HCT116 (cell line): Measurements from ENCODE around the gene PPP1R11. TPM values are rescaled to one million over a fixed set of nuclear protein-coding genes. Genes with fewer than 3 reads are reported as not detected.

Source experiments
- ATAC-seq: fragments of 200-7000 bp; cut with Tn5 transposase; 2 replicates; pipeline ENCODE4 v1.9.1; 2020; ENCODE audit warnings: mild to moderate bottlenecking, moderate library complexity
- BruUV-seq: library from RNA; stranded (reverse); fragments of 400-500 nt; replicated peaks from 2 replicates; lab custom pipeline; 2021; lab: Mats Ljungman, UMichigan
- CTCF ChIA-PET: fragments of 300-600 bp; sonication (Branson Sonifier 250); formaldehyde crosslinking; loops from one replicate; lab custom pipeline; 2021; ENCODE audit warnings: antibody characterized with exemption; lab: Charles Lee
- POLR2A ChIA-PET: fragments of 300-600, 350-600 bp; sonication (Branson Sonifier 250); formaldehyde crosslinking; loops from one replicate; lab custom pipeline; 2021; ENCODE audit warnings: antibody characterized with exemption; lab: Charles Lee
- RAD21 ChIA-PET, 2 experiments: fragments of 300-600 bp; sonication (Branson Sonifier 250); formaldehyde crosslinking; loops; one replicate each; lab custom pipeline; 2023; ENCODE audit warnings: low total read pairs in 2 of 2; ENCODE audit not compliant: uncharacterized antibody in 2 of 2, unreplicated experiment in 2 of 2, low non-redundant PET in 1 of 2; lab: Charles Lee
- DNase-seq: peaks from one replicate; pipeline ENCODE4 v3.0.0-alpha.2; 2010; ENCODE audit warnings: low read depth, low spot score
- H2AFZ ChIP-seq: fragments of 200-600 bp; shearing (Covaris generic), sonication (generic); 2 replicates; pipeline ENCODE4 v1.6.1; 2017; ENCODE audit warnings: low read depth, mixed run types, mixed read lengths, antibody characterized with exemption, low read length; ENCODE audit not compliant: poor library complexity, severe bottlenecking
- H3K27ac ChIP-seq: 2 replicates; pipeline ENCODE4 v1.5.1; 2012; ENCODE audit warnings: low read depth, low read length
- H3K27me3 ChIP-seq: fragments of 200-600 bp; sonication (generic); 2 replicates; pipeline ENCODE4 v1.6.1; 2016; ENCODE audit warnings: mixed run types, low read length, mixed read lengths; ENCODE audit not compliant: insufficient read depth
- H3K36me3 ChIP-seq, 2 experiments: fragments of 200-500 bp in 1 of 2; fragments of 200-600 bp in 1 of 2; sonication (Bioruptor generic) in 1 of 2; sonication (generic) in 1 of 2; 2 replicates each; pipeline versions ENCODE4 v1.5.1 to v1.6.1; 2014 to 2016; ENCODE audit warnings: low read length in 2 of 2, inconsistent platforms in 1 of 2, mixed read lengths in 1 of 2, mixed run types in 1 of 2; ENCODE audit not compliant: insufficient read depth in 2 of 2, control insufficient read depth in 1 of 2
- H3K4me1 ChIP-seq, 2 experiments: fragments of 200-600 bp in 1 of 2; sonication (generic) in 1 of 2; 2 replicates each; pipeline versions ENCODE4 v1.5.1 to v1.6.1; 2012 to 2017; ENCODE audit warnings: low read length in 2 of 2, inconsistent platforms in 1 of 2, mild to moderate bottlenecking in 1 of 2, mixed read lengths in 1 of 2, mixed run types in 1 of 2, moderate library complexity in 1 of 2; ENCODE audit not compliant: insufficient read depth in 2 of 2, control insufficient read depth in 1 of 2
- H3K4me2 ChIP-seq: fragments of 200-600 bp; sonication (generic); 2 replicates; pipeline ENCODE4 v1.6.1; 2017; ENCODE audit warnings: mixed run types, low read length, mixed read lengths
- H3K4me3 ChIP-seq, 2 experiments: fragments of 200-600 bp in 1 of 2; sonication (generic) in 1 of 2; replicated peaks in 1 of 2; 2 replicates each; pipeline ENCODE4 v1.5.1; 2011 to 2016; ENCODE audit warnings: low read length in 2 of 2, control low read depth in 1 of 2, low read depth in 1 of 2, mild to moderate bottlenecking in 1 of 2, mixed read lengths in 1 of 2, mixed run types in 1 of 2
- H3K79me2 ChIP-seq: fragments of 200-600 bp; sonication (generic); 2 replicates; pipeline ENCODE4 v1.6.1; 2017; ENCODE audit warnings: mild to moderate bottlenecking, mixed run types, low read length, moderate library complexity, mixed read lengths; ENCODE audit not compliant: insufficient read depth
- H3K9ac ChIP-seq: fragments of 200-600 bp; sonication (generic); 2 replicates; pipeline ENCODE4 v1.6.1; 2016; ENCODE audit warnings: low read length, mixed read lengths
- H3K9me2 ChIP-seq: fragments of 200-600 bp; sonication (generic), shearing (Covaris generic); 2 replicates; pipeline ENCODE4 v1.6.1; 2017; ENCODE audit warnings: mixed run types, mild to moderate bottlenecking, moderate library complexity; ENCODE audit not compliant: insufficient read depth
- H3K9me3 ChIP-seq, 2 experiments: fragments of 200-500 bp in 1 of 2; fragments of 200-600 bp in 1 of 2; sonication (Bioruptor generic) in 1 of 2; sonication (generic) in 1 of 2; 2 replicates each; pipeline ENCODE4 v1.6.1; 2014 to 2017; ENCODE audit warnings: low read length in 2 of 2, mixed read lengths in 2 of 2, inconsistent platforms in 1 of 2, low read depth in 1 of 2, mild to moderate bottlenecking in 1 of 2, mixed run types in 1 of 2, moderate library complexity in 1 of 2; ENCODE audit not compliant: control insufficient read depth in 1 of 2, insufficient read depth in 1 of 2
- H4K20me1 ChIP-seq: fragments of 200-600 bp; sonication (generic), shearing (Covaris generic); 2 replicates; pipeline ENCODE4 v1.6.1; 2017; ENCODE audit warnings: mixed run types, mild to moderate bottlenecking, moderate library complexity; ENCODE audit not compliant: insufficient read depth
- ATF3 ChIP-seq: IDR thresholded peaks from 2 replicates; pipeline ENCODE4 v1.6.1; 2012
- CBX3 ChIP-seq: IDR thresholded peaks from 2 replicates; pipeline ENCODE4 v1.6.1; 2012; ENCODE audit warnings: low read depth
- CEBPB ChIP-seq: IDR thresholded peaks from 2 replicates; pipeline ENCODE4 v1.6.1; 2012; ENCODE audit warnings: low read depth
- CTCF ChIP-seq, 3 experiments: fragments of 200-600 bp in 1 of 3; sonication (generic) in 1 of 3; IDR thresholded peaks in 2 of 3; conservative IDR thresholded peaks in 1 of 3; 2 replicates each; pipeline ENCODE4 v1.5.1; 2012 to 2017; ENCODE audit warnings: low read depth in 2 of 3, low read length in 2 of 3, antibody characterized with exemption in 1 of 3, borderline replicate concordance in 1 of 3, control low read depth in 1 of 3, mild to moderate bottlenecking in 1 of 3, mixed read lengths in 1 of 3, mixed run types in 1 of 3, moderate library complexity in 1 of 3; ENCODE audit not compliant: insufficient read depth in 1 of 3
- EGR1 ChIP-seq: IDR thresholded peaks from 2 replicates; pipeline ENCODE4 v1.6.1; 2012; ENCODE audit warnings: low read depth
- ELF1 ChIP-seq: IDR thresholded peaks from 2 replicates; pipeline ENCODE4 v1.6.1; 2012; ENCODE audit warnings: low read depth, borderline replicate concordance
- EZH2 ChIP-seq: fragments of 200-600 bp; sonication (generic); IDR thresholded peaks from 2 replicates; pipeline ENCODE4 v1.6.1; 2017; ENCODE audit warnings: antibody characterized with exemption, mixed run types
- EZH2phosphoT487 ChIP-seq: fragments of 200-600 bp; IDR thresholded peaks from 2 replicates; pipeline ENCODE4 v1.6.1; 2018; ENCODE audit warnings: antibody characterized with exemption, borderline replicate concordance
- FOSL1 ChIP-seq: IDR thresholded peaks from 2 replicates; pipeline ENCODE4 v1.6.1; 2012; ENCODE audit warnings: low read depth
- JUND ChIP-seq: IDR thresholded peaks from 2 replicates; pipeline ENCODE4 v1.6.1; 2012
- MAX ChIP-seq: IDR thresholded peaks from 2 replicates; pipeline ENCODE4 v1.6.1; 2012
- POLR2A ChIP-seq: IDR thresholded peaks from 2 replicates; pipeline ENCODE4 v1.7.0; 2011; ENCODE audit warnings: borderline replicate concordance; ENCODE audit not compliant: insufficient read depth, insufficient read length; ENCODE audit errors: extremely low read depth
- RAD21 ChIP-seq: IDR thresholded peaks from 2 replicates; pipeline ENCODE4 v1.6.1; 2012; ENCODE audit warnings: low read depth, mild to moderate bottlenecking
- REST ChIP-seq: IDR thresholded peaks from 2 replicates; pipeline ENCODE4 v1.6.1; 2012; ENCODE audit warnings: low read depth
- SIN3A ChIP-seq: IDR thresholded peaks from 2 replicates; pipeline ENCODE4 v1.6.1; 2012; ENCODE audit warnings: low read depth
- SP1 ChIP-seq: IDR thresholded peaks from 2 replicates; pipeline ENCODE4 v1.6.1; 2012; ENCODE audit warnings: low read depth
- SRF ChIP-seq: IDR thresholded peaks from 2 replicates; pipeline ENCODE4 v1.6.1; 2012; ENCODE audit warnings: low read depth
- TCF7L2 ChIP-seq: IDR thresholded peaks from 2 replicates; pipeline ENCODE4 v1.7.0; 2011; ENCODE audit warnings: borderline replicate concordance, inconsistent platforms; ENCODE audit not compliant: insufficient read depth, insufficient read length; ENCODE audit errors: extremely low read depth
- YY1 ChIP-seq: IDR thresholded peaks from 2 replicates; pipeline ENCODE4 v1.6.1; 2011; ENCODE audit warnings: low read length, low read depth, moderate library complexity, mild to moderate bottlenecking; ENCODE audit not compliant: insufficient replicate concordance; ENCODE audit errors: extremely low read depth
- ZFX ChIP-seq: fragments of 450-650 bp; IDR thresholded peaks from 2 replicates; pipeline ENCODE4 v1.6.1; 2017
- ZNF274 ChIP-seq: fragments of 200-500 bp; sonication (Bioruptor generic); IDR thresholded peaks from 2 replicates; pipeline ENCODE4 v1.6.1; 2014; ENCODE audit warnings: mild to moderate bottlenecking, low read depth, low read length, inconsistent platforms
- intact Hi-C: fragments of 100-400 bp; cut with micrococcal nuclease; formaldehyde crosslinking; loops from 2 replicates; pipeline ENCODE4 v1.10.0; 2022
- total RNA-seq: library from RNA; stranded (reverse); gene quantifications from one replicate; pipeline ENCODE4 v1.2.1, GENCODE V29; 2021; ENCODE audit not compliant: unreplicated experiment

The PPP1R11 gene
- total RNA-seq, 1 experiment from 2014 or later, result 29.3 TPM

DNA sequence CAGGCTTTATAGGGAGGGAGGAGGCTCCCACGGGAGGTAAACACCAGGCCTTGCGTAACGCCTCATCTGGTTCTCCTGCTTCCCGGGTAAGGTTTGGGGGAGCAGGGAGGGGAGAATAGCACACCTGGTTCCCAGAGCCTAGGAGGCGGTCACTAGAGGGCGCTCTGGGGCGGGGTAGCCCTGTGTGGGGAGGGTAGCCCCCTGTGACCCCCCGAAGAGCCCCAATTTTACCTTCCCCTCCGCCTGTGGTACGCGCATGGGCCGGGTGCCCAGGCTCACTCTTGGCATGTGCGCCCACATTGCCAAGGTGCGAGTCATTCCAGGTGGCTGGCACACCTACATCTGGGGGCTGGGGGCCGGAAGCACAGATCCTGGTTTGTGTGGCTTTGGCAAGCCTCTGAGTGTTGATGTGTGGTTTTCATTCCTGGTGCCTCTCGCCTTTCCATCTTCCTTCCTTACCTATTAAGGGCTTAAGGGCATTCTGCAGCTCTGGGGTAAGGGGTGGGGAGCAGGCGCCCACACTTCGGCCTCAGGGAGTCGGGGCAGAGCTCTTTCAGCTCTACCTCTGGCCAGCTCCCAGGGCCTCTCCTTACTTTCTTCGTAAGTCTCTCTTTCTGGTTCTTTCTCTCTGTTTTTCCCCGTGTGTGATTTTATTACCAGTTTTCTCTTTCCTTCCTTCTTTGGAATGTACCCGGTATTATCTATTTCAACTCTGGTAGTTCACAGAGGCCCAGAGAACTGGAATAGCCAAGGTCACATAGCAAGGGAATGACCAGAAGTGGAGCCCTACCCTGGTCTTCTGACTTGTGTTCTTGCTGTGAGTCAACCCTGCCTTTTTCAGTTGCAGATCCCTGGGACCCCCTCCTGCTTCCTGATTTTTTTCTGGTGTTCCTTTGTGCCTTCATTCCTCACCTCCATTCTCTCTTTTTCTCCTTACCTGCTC is 9.1 kb downstream of the PPP1R11 start:
- POLR2A ChIA-PET, result interaction anchor here (0.6 kb wide), 1 partner anchor 730 kb away, joined by 4 read pairs; no protein-coding TSS in a partner anchor
- no TSS peak for BruUV-seq
- intact Hi-C loops, result no loop called here
- H2AFZ ChIP-seq, result no peak overlapping the region
- peak overlapping the region; percentile 38; the same call in 1 of the 2 replicates for H3K27ac ChIP-seq
- DNase-seq (no peak), ATAC-seq (peak; percentile 79)
- H3K4me3 ChIP-seq, result peak overlapping the region in 1 of 2 experiments; percentile 24; a peak in 1 of 4 replicates
- H3K9me2 ChIP-seq, result no peaks in the 10 kb centered on the region
- H3K79me2 ChIP-seq, result no peaks in the 10 kb centered on the region
- peak overlapping the region; percentile 34 for H3K9ac ChIP-seq
- CTCF ChIA-PET, result interaction anchor here (1.0 kb wide), 1 partner anchor 11 kb away, joined by 3 read pairs; no protein-coding TSS in a partner anchor
- H3K4me1 ChIP-seq, result peaks cover 11 to 19% of the 10 kb centered on the region in 2 experiments
- no peaks in the 10 kb centered on the region for H3K36me3 ChIP-seq
- H3K9me3 ChIP-seq, result no peaks in the 10 kb centered on the region
- H4K20me1 ChIP-seq, result no peaks in the 10 kb centered on the region
- H3K4me2 ChIP-seq, result peak overlapping the region; percentile 65
- H3K27me3 ChIP-seq, result no peaks in the 10 kb centered on the region
- RAD21 ChIA-PET, result no interaction called here
- no peak for TF ChIP-seq EGR1
- TF ChIP-seq ELF1, result no peak
- no peak for TF ChIP-seq ATF3
- no peak for TF ChIP-seq ZNF274
- TF ChIP-seq REST, result no peak
- TF ChIP-seq EZH2, result no peak
- TF ChIP-seq CEBPB, result peak; percentile 68
- no peak for TF ChIP-seq ZFX
- TF ChIP-seq POLR2A, result no peak
- no peak for TF ChIP-seq SIN3A
- peak; percentile 54 for TF ChIP-seq SP1
- peak; percentile 45; the same call in 1 of the 2 replicates for TF ChIP-seq RAD21
- peak; percentile 66 for TF ChIP-seq JUND
- peak; percentile 75 for TF ChIP-seq FOSL1
- TF ChIP-seq CTCF (IDR thresholded peaks at IDR 0.05 in 2 of 3, conservative IDR thresholded peaks at IDR 0.05 in 1 of 3; ENCODE audit: borderline replicate concordance in 1 of 3, insufficient read depth in 1 of 3, low read depth in 2 of 3, low read length in 2 of 3), result peak; percentile 37 to 70 (median 67); a peak in 4 of 6 replicates
- TF ChIP-seq TCF7L2, result peak; percentile 12
- TF ChIP-seq EZH2phosphoT487, result no peak
- no peak for TF ChIP-seq SRF
- no peak for TF ChIP-seq YY1
- TF ChIP-seq CBX3, result no peak
- TF ChIP-seq MAX, result no peak
